Measurements from ENCODE around the gene B3GLCT. TPM values are rescaled to one million over a fixed set of nuclear protein-coding genes. Genes with fewer than 3 reads are reported as not detected.
"Not testable (repeated sequence)": the region's sequence is repeated elsewhere in the genome, so short reads cannot be mapped to it uniquely, and the experiment has no call there.

The B3GLCT gene
- total RNA-seq, 1 experiment from 2014 or later, result 22.3 TPM

GRCh38 chr13:31172001-31172400, 27.8 kb upstream of the B3GLCT start:
- DNase-seq (ENCODE audit: low read depth in 1 of 2, low spot score in 2 of 2), result no peak
- H3K27ac ChIP-seq, result peak overlapping the region; percentile 79

GRCh38 chr13:31172535-31172934, 27.2 kb upstream of the B3GLCT start:
- Histone ChIP-seq H3K4me1 (replicated peaks) (peaks cover 29% of the 10 kb centered on the region), H3K9me3 (replicated peaks) (no peaks in the 10 kb centered on the region), H3K36me3 (no peaks in the 10 kb centered on the region), H3K27me3 (replicated peaks) (no peaks in the 10 kb centered on the region), H3K4me3 (no peak overlapping the region), H3K27ac (peak overlapping the region; percentile 79)
- peak; percentile 52 to 84 for DNase-seq (ENCODE audit: low read depth in 1 of 2, low spot score in 2 of 2)

More at GRCh38 chr13:31172001-31172400, 27.8 kb upstream of the B3GLCT start:
- H3K36me3 ChIP-seq, result no peaks in the 10 kb centered on the region
- H3K9me3 ChIP-seq (replicated peaks), result no peaks in the 10 kb centered on the region
- peaks cover 29% of the 10 kb centered on the region for H3K4me1 ChIP-seq (replicated peaks)
- H3K27me3 ChIP-seq (replicated peaks), result no peaks in the 10 kb centered on the region
- H3K4me3 ChIP-seq, result no peak overlapping the region

GRCh38 chr13:31174018-31174417, 25.8 kb upstream of the B3GLCT start:
- H3K36me3 ChIP-seq, result no peaks in the 10 kb centered on the region
- H3K9me3 ChIP-seq (replicated peaks), result no peaks in the 10 kb centered on the region
- no peaks in the 10 kb centered on the region for H3K27me3 ChIP-seq (replicated peaks)
- no peak overlapping the region for H3K4me3 ChIP-seq
- peak in 1 of 2 experiments; percentile 18 for DNase-seq (ENCODE audit: low read depth in 1 of 2, low spot score in 2 of 2)
- H3K27ac ChIP-seq, result no peak overlapping the region; the same call in 1 of the 2 replicates
- H3K4me1 ChIP-seq (replicated peaks), result peaks cover 29% of the 10 kb centered on the region

GRCh38 chr13:31175847-31176532, 23.8 kb upstream of the B3GLCT start:
- H3K27ac ChIP-seq, result no peak overlapping the region
- H3K36me3 ChIP-seq, result no peaks in the 10 kb centered on the region
- no peaks in the 10 kb centered on the region for H3K27me3 ChIP-seq (replicated peaks)
- peaks cover 29% of the 10 kb centered on the region for H3K4me1 ChIP-seq (replicated peaks)
- H3K4me3 ChIP-seq, result no peak overlapping the region
- H3K9me3 ChIP-seq (replicated peaks), result no peaks in the 10 kb centered on the region
- DNase-seq (ENCODE audit: low read depth in 1 of 2, low spot score in 2 of 2), result no peak

- not testable (repeated sequence) for H3K4me3 ChIP-seq; DNase-seq (ENCODE audit: low read depth in 1 of 2, low spot score in 2 of 2)
Observed at GRCh38 chr13:31177813-31178495, 21.8 kb upstream of the B3GLCT start.

GRCh38 chr13:31179241-31179640, 20.5 kb upstream of the B3GLCT start:
- no peaks in the 10 kb centered on the region for H3K27me3 ChIP-seq (replicated peaks)
- H3K36me3 ChIP-seq, result no peaks in the 10 kb centered on the region
- H3K27ac ChIP-seq, result no peak overlapping the region
- no peaks in the 10 kb centered on the region for H3K9me3 ChIP-seq (replicated peaks)
- no peak for DNase-seq (ENCODE audit: low read depth in 1 of 2, low spot score in 2 of 2)
- peaks cover 3% of the 10 kb centered on the region for H3K4me1 ChIP-seq (replicated peaks)
- H3K4me3 ChIP-seq, result no peak overlapping the region

More at GRCh38 chr13:31177813-31178495, 21.8 kb upstream of the B3GLCT start:
- H3K27me3 ChIP-seq (replicated peaks); H3K27ac ChIP-seq; H3K36me3 ChIP-seq; H3K9me3 ChIP-seq (replicated peaks): not testable (repeated sequence)
- H3K4me1 ChIP-seq (replicated peaks), result peaks cover 15% of the 10 kb centered on the region

GRCh38 chr13:31179754-31180153, 20.0 kb upstream of the B3GLCT start:
- Histone ChIP-seq H3K27me3 (replicated peaks) (no peaks in the 10 kb centered on the region), H3K27ac (no peak overlapping the region)
- no peak for DNase-seq (ENCODE audit: low read depth in 1 of 2, low spot score in 2 of 2)

GRCh38 chr13:31182987-31183386, 16.8 kb upstream of the B3GLCT start:
- Histone ChIP-seq H3K27me3 (replicated peaks) (no peaks in the 10 kb centered on the region), H3K4me3 (no peak overlapping the region), H3K4me1 (replicated peaks) (no peaks in the 10 kb centered on the region), H3K36me3 (no peaks in the 10 kb centered on the region), H3K9me3 (replicated peaks) (no peaks in the 10 kb centered on the region), H3K27ac (no peak overlapping the region)
- no peak for DNase-seq (ENCODE audit: low read depth in 1 of 2, low spot score in 2 of 2)

More at GRCh38 chr13:31179754-31180153, 20.0 kb upstream of the B3GLCT start:
- Histone ChIP-seq H3K9me3 (replicated peaks) (no peaks in the 10 kb centered on the region), H3K4me3 (no peak overlapping the region), H3K4me1 (replicated peaks) (no peaks in the 10 kb centered on the region), H3K36me3 (no peaks in the 10 kb centered on the region)

GRCh38 chr13:31184451-31184850, 15.3 kb upstream of the B3GLCT start:
- H3K27ac ChIP-seq, result no peak overlapping the region
- DNase-seq (ENCODE audit: low read depth in 1 of 2, low spot score in 2 of 2), result no peak
- H3K4me3 ChIP-seq, result no peak overlapping the region
- no peaks in the 10 kb centered on the region for H3K4me1 ChIP-seq (replicated peaks)
- H3K36me3 ChIP-seq, result no peaks in the 10 kb centered on the region
- H3K27me3 ChIP-seq (replicated peaks), result no peaks in the 10 kb centered on the region
- no peaks in the 10 kb centered on the region for H3K9me3 ChIP-seq (replicated peaks)

- H3K4me3 ChIP-seq, result no peak overlapping the region
- H3K9me3 ChIP-seq (replicated peaks), result no peaks in the 10 kb centered on the region
- no peaks in the 10 kb centered on the region for H3K27me3 ChIP-seq (replicated peaks)
- no peaks in the 10 kb centered on the region for H3K36me3 ChIP-seq
- no peaks in the 10 kb centered on the region for H3K4me1 ChIP-seq (replicated peaks)
- no peak overlapping the region for H3K27ac ChIP-seq
- no peak for DNase-seq (ENCODE audit: low read depth in 1 of 2, low spot score in 2 of 2)
Observed at GRCh38 chr13:31184981-31185645, 14.7 kb upstream of the B3GLCT start.

GRCh38 chr13:31191748-31192147, 8.0 kb upstream of the B3GLCT start:
- no peaks in the 10 kb centered on the region for H3K9me3 ChIP-seq (replicated peaks)
- H3K4me1 ChIP-seq (replicated peaks), result no peaks in the 10 kb centered on the region
- H3K27ac ChIP-seq, result no peak overlapping the region
- no peaks in the 10 kb centered on the region for H3K36me3 ChIP-seq
- H3K27me3 ChIP-seq (replicated peaks), result no peaks in the 10 kb centered on the region
- no peak for DNase-seq (ENCODE audit: low read depth in 1 of 2, low spot score in 2 of 2)
- H3K4me3 ChIP-seq, result no peak overlapping the region

GRCh38 chr13:31192306-31192705, 7.5 kb upstream of the B3GLCT start:
- no peaks in the 10 kb centered on the region for H3K36me3 ChIP-seq
- H3K9me3 ChIP-seq (replicated peaks), result no peaks in the 10 kb centered on the region
- H3K4me3 ChIP-seq, result no peak overlapping the region
- no peak overlapping the region for H3K27ac ChIP-seq
- DNase-seq (ENCODE audit: low read depth in 1 of 2, low spot score in 2 of 2), result no peak
- H3K27me3 ChIP-seq (replicated peaks), result no peaks in the 10 kb centered on the region
- H3K4me1 ChIP-seq (replicated peaks), result no peaks in the 10 kb centered on the region

- H3K9me3 ChIP-seq (replicated peaks), result peaks cover 5% of the 10 kb centered on the region; the same call in 1 of the 2 replicates
- H3K27ac ChIP-seq, result no peak overlapping the region
- DNase-seq (ENCODE audit: low read depth in 1 of 2, low spot score in 2 of 2), result no peak
- peaks cover 8% of the 10 kb centered on the region for H3K36me3 ChIP-seq
- peaks cover 11% of the 10 kb centered on the region for H3K4me1 ChIP-seq (replicated peaks)
- no peaks in the 10 kb centered on the region for H3K27me3 ChIP-seq (replicated peaks)
- H3K4me3 ChIP-seq, result no peak overlapping the region
Observed at GRCh38 chr13:31195616-31196015, 4.2 kb upstream of the B3GLCT start.

GRCh38 chr13:31196992-31197391, 2.8 kb upstream of the B3GLCT start:
- Histone ChIP-seq H3K4me1 (replicated peaks) (peaks cover 22% of the 10 kb centered on the region), H3K27ac (no peak overlapping the region)

More at GRCh38 chr13:31196992-31197391, 2.8 kb upstream of the B3GLCT start:
- Histone ChIP-seq H3K27me3 (replicated peaks) (no peaks in the 10 kb centered on the region), H3K36me3 (peaks cover 9% of the 10 kb centered on the region), H3K4me3 (no peak overlapping the region), H3K9me3 (replicated peaks) (peaks cover 5% of the 10 kb centered on the region; the same call in 1 of the 2 replicates)
- no peak for DNase-seq (ENCODE audit: low read depth in 1 of 2, low spot score in 2 of 2)
